ENCODE data around the gene ABL2.

The ABL2 gene

GRCh38 chr1:179126338-179127060, 103.0 kb downstream of the ABL2 start:
- Mint-ChIP-seq H3K27ac (no peak overlapping the region), H3K27me3 (no peaks in the 10 kb centered on the region), H3K4me3 (no peak overlapping the region), H3K4me1 (peaks cover 19% of the 10 kb centered on the region), H3K36me3 (peaks cover 12% of the 10 kb centered on the region), H3K9me3 (no peaks in the 10 kb centered on the region)
- CTCF ChIA-PET = interaction anchor here (1.4 to 1.8 kb wide), 2 partner anchors 11 to 167 kb away, joined by 3 to 5 read pairs; partner anchors contain the start of gene SOAT1
- no peak for DNase-seq

GRCh38 chr1:179124873-179125272, 104.6 kb downstream of the ABL2 start:
- CTCF ChIA-PET = no interaction called here
- H3K27me3 Mint-ChIP-seq = no peaks in the 10 kb centered on the region
- no peak overlapping the region for H3K27ac Mint-ChIP-seq
- H3K4me1 Mint-ChIP-seq = peaks cover 11% of the 10 kb centered on the region
- H3K4me3 Mint-ChIP-seq = no peak overlapping the region
- no peaks in the 10 kb centered on the region for H3K9me3 Mint-ChIP-seq
- H3K36me3 Mint-ChIP-seq = peaks cover 5% of the 10 kb centered on the region
- DNase-seq = no peak

- H3K4me1 Mint-ChIP-seq = peaks cover 3% of the 10 kb centered on the region
- no peaks in the 10 kb centered on the region for H3K9me3 Mint-ChIP-seq
- DNase-seq = peak; percentile 60
- no peaks in the 10 kb centered on the region for H3K27me3 Mint-ChIP-seq
- H3K4me3 Mint-ChIP-seq = no peak overlapping the region
- no peak overlapping the region for H3K27ac Mint-ChIP-seq
- CTCF ChIA-PET = interaction anchor here (0.9 to 2.5 kb wide), 23 partner anchors 8 to 688 kb away, joined by 3 to 30 read pairs (median 4); partner anchors contain the start of gene TOR3A
- H3K36me3 Mint-ChIP-seq = peaks cover 7% of the 10 kb centered on the region
Measured at GRCh38 chr1:179121159-179121938, 108.1 kb downstream of the ABL2 start.

GRCh38 chr1:179120736-179121135, 108.7 kb downstream of the ABL2 start:
- Mint-ChIP-seq H3K9me3 (no peaks in the 10 kb centered on the region), H3K27me3 (no peaks in the 10 kb centered on the region), H3K27ac (no peak overlapping the region), H3K36me3 (peaks cover 7% of the 10 kb centered on the region), H3K4me1 (peaks cover 3% of the 10 kb centered on the region), H3K4me3 (no peak overlapping the region)
- CTCF ChIA-PET = interaction anchor here (0.7 to 2.5 kb wide), 21 partner anchors 9 to 249 kb away, joined by 3 to 30 read pairs (median 5); partner anchors contain the start of gene TOR3A
- no peak for DNase-seq

- Mint-ChIP-seq H3K4me1 (peaks cover 3% of the 10 kb centered on the region), H3K36me3 (peaks cover 8% of the 10 kb centered on the region), H3K27me3 (no peaks in the 10 kb centered on the region), H3K9me3 (no peaks in the 10 kb centered on the region), H3K27ac (no peak overlapping the region), H3K4me3 (no peak overlapping the region)
- no peak for DNase-seq
- CTCF ChIA-PET = interaction anchor here (1.5 to 2.5 kb wide), 5 partner anchors 10 to 107 kb away, joined by 3 to 10 read pairs (median 7); partner anchors contain the start of gene TOR3A
Measured at GRCh38 chr1:179119513-179119912, 110.0 kb downstream of the ABL2 start.

GRCh38 chr1:179115181-179115580, 114.3 kb downstream of the ABL2 start:
- Mint-ChIP-seq H3K4me1 (peaks cover 3% of the 10 kb centered on the region), H3K36me3 (peaks cover 14% of the 10 kb centered on the region), H3K27ac (no peak overlapping the region), H3K27me3 (no peaks in the 10 kb centered on the region), H3K4me3 (no peak overlapping the region), H3K9me3 (no peaks in the 10 kb centered on the region)
- CTCF ChIA-PET = no interaction called here
- no peak for DNase-seq

GRCh38 chr1:179108644-179109043, 120.8 kb downstream of the ABL2 start:
- Mint-ChIP-seq H3K36me3 (peaks cover 12% of the 10 kb centered on the region), H3K27me3 (no peaks in the 10 kb centered on the region), H3K4me3 (no peak overlapping the region), H3K9me3 (no peaks in the 10 kb centered on the region), H3K27ac (no peak overlapping the region), H3K4me1 (no peaks in the 10 kb centered on the region)
- DNase-seq = no peak
- CTCF ChIA-PET = interaction anchor here (1.9 kb wide), 1 partner anchor 12 kb away, joined by 8 read pairs; no protein-coding TSS in a partner anchor

GRCh38 chr1:179107706-179108629, 121.5 kb downstream of the ABL2 start:
- no peaks in the 10 kb centered on the region for H3K4me1 Mint-ChIP-seq
- H3K4me3 Mint-ChIP-seq = no peak overlapping the region
- DNase-seq = no peak
- CTCF ChIA-PET = interaction anchor here (1.9 kb wide), 1 partner anchor 13 kb away, joined by 8 read pairs; no protein-coding TSS in a partner anchor
- no peaks in the 10 kb centered on the region for H3K27me3 Mint-ChIP-seq
- peaks cover 12% of the 10 kb centered on the region for H3K36me3 Mint-ChIP-seq
- no peak overlapping the region for H3K27ac Mint-ChIP-seq
- H3K9me3 Mint-ChIP-seq = no peaks in the 10 kb centered on the region

- Mint-ChIP-seq H3K36me3 (peaks cover 8% of the 10 kb centered on the region), H3K4me3 (no peak overlapping the region), H3K4me1 (no peaks in the 10 kb centered on the region), H3K27ac (no peak overlapping the region), H3K27me3 (no peaks in the 10 kb centered on the region), H3K9me3 (no peaks in the 10 kb centered on the region)
- CTCF ChIA-PET = interaction anchor here (0.8 to 1.6 kb wide), 6 partner anchors 16 to 265 kb away, joined by 3 to 8 read pairs (median 5); no protein-coding TSS in a partner anchor
- no peak for DNase-seq
Measured at GRCh38 chr1:179105393-179105792, 124.1 kb downstream of the ABL2 start.

- Mint-ChIP-seq H3K27me3 (no peaks in the 10 kb centered on the region), H3K27ac (no peak overlapping the region), H3K4me3 (no peak overlapping the region), H3K9me3 (no peaks in the 10 kb centered on the region), H3K36me3 (peaks cover 4% of the 10 kb centered on the region), H3K4me1 (no peaks in the 10 kb centered on the region)
- CTCF ChIA-PET = interaction anchor here (0.8 to 1.6 kb wide), 5 partner anchors 16 to 266 kb away, joined by 3 to 8 read pairs (median 5); no protein-coding TSS in a partner anchor
- DNase-seq = no peak
Measured at GRCh38 chr1:179104611-179105250, 124.7 kb downstream of the ABL2 start.

GRCh38 chr1:179103999-179104398, 125.5 kb downstream of the ABL2 start:
- no peak for DNase-seq
- Mint-ChIP-seq H3K36me3 (peaks cover 4% of the 10 kb centered on the region), H3K27me3 (no peaks in the 10 kb centered on the region), H3K27ac (no peak overlapping the region), H3K4me1 (no peaks in the 10 kb centered on the region), H3K9me3 (no peaks in the 10 kb centered on the region), H3K4me3 (no peak overlapping the region)
- CTCF ChIA-PET = no interaction called here

- H3K27ac Mint-ChIP-seq = no peak overlapping the region
- CTCF ChIA-PET = no interaction called here
- H3K4me3 Mint-ChIP-seq = no peak overlapping the region
Measured at GRCh38 chr1:179101566-179101965, 127.9 kb downstream of the ABL2 start.

GRCh38 chr1:179099891-179100290, 129.6 kb downstream of the ABL2 start:
- H3K4me3 Mint-ChIP-seq = no peak overlapping the region

More at GRCh38 chr1:179101566-179101965, 127.9 kb downstream of the ABL2 start:
- no peak for DNase-seq
- peaks cover 4% of the 10 kb centered on the region for H3K36me3 Mint-ChIP-seq
- no peaks in the 10 kb centered on the region for H3K9me3 Mint-ChIP-seq
- no peaks in the 10 kb centered on the region for H3K4me1 Mint-ChIP-seq
- H3K27me3 Mint-ChIP-seq = no peaks in the 10 kb centered on the region

More at GRCh38 chr1:179099891-179100290, 129.6 kb downstream of the ABL2 start:
- CTCF ChIA-PET = no interaction called here
- H3K9me3 Mint-ChIP-seq = no peaks in the 10 kb centered on the region
- H3K27me3 Mint-ChIP-seq = no peaks in the 10 kb centered on the region
- peaks cover 12% of the 10 kb centered on the region for H3K36me3 Mint-ChIP-seq
- no peaks in the 10 kb centered on the region for H3K4me1 Mint-ChIP-seq
- no peak overlapping the region for H3K27ac Mint-ChIP-seq
- DNase-seq = no peak

Data from activated naive CD4-positive, alpha-beta T cell treated with anti-CD3 and anti-CD28 coated beads, Interleukin-2, amount 10 ng/mL, durations not matched to agents 7 days and 5 days (primary cell).